Gastrocnemius medialis (tissue), 4 donors: ENCODE measurements around the gene MED13L.

Experiments used
- POLR2A ChIP-seq, 2 donors: fragments of 450-650 bp; IDR thresholded peaks; one replicate each; pipeline ENCODE4 v1.6.1; 2017; ENCODE audit warnings: antibody characterized with exemption in 2 of 2, mild to moderate bottlenecking in 2 of 2, moderate library complexity in 2 of 2
- TF ChIP-seq, protein P1 (sequence below), 5 experiments: fragments of 450-650 bp in 3 of 5; fragments of 200-600 bp in 2 of 5; sonication (generic) in 2 of 5; IDR thresholded peaks in 4 of 5; conservative IDR thresholded peaks in 1 of 5; 1 replicate in 4 of 5; 2 replicates in 1 of 5; pipeline ENCODE4 v1.5.1; 2016 to 2019; ENCODE audit warnings: antibody characterized with exemption in 5 of 5, mild to moderate bottlenecking in 3 of 5, moderate library complexity in 3 of 5

DNA sequence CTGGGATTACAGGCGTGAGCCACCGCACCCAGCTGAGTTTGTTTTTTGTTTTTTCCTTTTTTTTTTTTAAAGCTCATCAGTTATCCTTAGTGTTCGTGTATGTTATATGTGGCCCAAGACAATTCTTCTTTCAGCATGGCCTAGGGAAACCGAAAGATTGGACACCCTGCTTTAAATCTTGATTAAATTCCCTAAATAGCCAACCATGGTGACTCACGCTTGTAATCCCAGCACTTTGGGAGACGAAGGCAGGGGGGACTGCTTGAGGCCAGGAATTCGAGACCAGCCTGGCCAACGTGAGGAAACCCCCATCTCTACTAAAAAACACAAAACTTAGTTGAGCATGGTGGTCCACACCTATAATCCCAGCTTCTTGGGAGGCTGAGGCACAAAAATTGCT is 131.1 kb downstream of the MED13L start:
- TF ChIP-seq, protein P1, sequence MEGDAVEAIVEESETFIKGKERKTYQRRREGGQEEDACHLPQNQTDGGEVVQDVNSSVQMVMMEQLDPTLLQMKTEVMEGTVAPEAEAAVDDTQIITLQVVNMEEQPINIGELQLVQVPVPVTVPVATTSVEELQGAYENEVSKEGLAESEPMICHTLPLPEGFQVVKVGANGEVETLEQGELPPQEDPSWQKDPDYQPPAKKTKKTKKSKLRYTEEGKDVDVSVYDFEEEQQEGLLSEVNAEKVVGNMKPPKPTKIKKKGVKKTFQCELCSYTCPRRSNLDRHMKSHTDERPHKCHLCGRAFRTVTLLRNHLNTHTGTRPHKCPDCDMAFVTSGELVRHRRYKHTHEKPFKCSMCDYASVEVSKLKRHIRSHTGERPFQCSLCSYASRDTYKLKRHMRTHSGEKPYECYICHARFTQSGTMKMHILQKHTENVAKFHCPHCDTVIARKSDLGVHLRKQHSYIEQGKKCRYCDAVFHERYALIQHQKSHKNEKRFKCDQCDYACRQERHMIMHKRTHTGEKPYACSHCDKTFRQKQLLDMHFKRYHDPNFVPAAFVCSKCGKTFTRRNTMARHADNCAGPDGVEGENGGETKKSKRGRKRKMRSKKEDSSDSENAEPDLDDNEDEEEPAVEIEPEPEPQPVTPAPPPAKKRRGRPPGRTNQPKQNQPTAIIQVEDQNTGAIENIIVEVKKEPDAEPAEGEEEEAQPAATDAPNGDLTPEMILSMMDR (IDR thresholded peaks at IDR 0.05 in 4 of 5, conservative IDR thresholded peaks at IDR 0.05 in 1 of 5): no peak
- no peak for TF ChIP-seq POLR2A (IDR thresholded peaks at IDR 0.05)
